ENCODE results near the gene LPAR1.

The LPAR1 gene

DNA sequence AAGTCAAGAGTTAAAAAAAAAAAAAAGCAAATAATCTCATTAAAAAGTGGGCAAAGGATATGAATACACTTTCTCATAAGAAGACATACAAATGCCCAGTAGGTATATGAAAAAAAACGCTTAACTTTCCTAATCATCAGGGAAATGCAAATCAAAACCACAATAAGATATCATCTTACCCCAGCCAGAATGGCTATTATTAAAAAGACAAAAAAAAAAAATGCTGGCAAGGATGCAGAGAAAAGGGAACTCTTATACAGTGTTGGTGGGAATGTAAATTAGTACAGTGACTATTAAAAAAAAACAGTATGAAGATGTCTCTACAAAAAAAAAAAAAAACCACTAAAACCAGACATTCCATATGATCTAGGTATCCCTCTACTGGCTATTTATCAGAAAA lies 79.4 kb downstream of the LPAR1 start:
- Mint-ChIP-seq H3K4me3 (no peak overlapping the region), H3K9me3 (peaks cover 27% of the 10 kb centered on the region), H3K27ac (ENCODE audit: low read depth) (no peak overlapping the region), H3K27me3 (no peaks in the 10 kb centered on the region), H3K36me3 (ENCODE audit: insufficient read depth) (no peaks in the 10 kb centered on the region), H3K4me1 (no peaks in the 10 kb centered on the region)
- ATAC-seq (replicated peaks; ENCODE audit: extremely low read depth, poor library complexity, severe bottlenecking) (no peak), DNase-seq (ENCODE audit: low spot score in 2 of 2) (no peak)

DNA sequence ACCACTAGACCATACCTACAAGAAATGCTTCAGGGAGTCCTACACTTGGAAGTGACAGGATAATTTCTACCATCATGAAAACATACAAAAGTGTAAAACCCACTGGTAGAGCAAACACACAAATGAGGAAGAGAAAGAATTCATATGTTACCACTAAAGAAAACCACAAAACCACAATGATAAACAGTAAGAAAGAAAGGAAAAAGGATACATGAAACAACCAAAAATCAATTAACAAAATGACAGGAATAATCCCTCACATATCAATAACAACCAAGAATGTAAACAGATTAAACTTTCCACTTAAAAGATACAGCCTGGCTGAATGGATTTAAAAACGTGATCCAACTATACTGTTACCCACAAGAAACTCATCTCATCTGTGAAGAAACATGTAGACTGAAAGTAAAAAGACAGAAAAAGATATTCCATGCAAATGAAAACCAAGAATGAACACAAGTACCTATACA lies 83.4 kb downstream of the LPAR1 start:
- ATAC-seq (replicated peaks; ENCODE audit: extremely low read depth, poor library complexity, severe bottlenecking) (no peak), DNase-seq (ENCODE audit: low spot score in 2 of 2) (no peak)
- H3K27me3 Mint-ChIP-seq: no peaks in the 10 kb centered on the region
- no peak overlapping the region for H3K27ac Mint-ChIP-seq (ENCODE audit: low read depth)
- H3K36me3 Mint-ChIP-seq (ENCODE audit: insufficient read depth): no peaks in the 10 kb centered on the region
- H3K9me3 Mint-ChIP-seq: peaks cover 35% of the 10 kb centered on the region
- no peak overlapping the region for H3K4me3 Mint-ChIP-seq
- H3K4me1 Mint-ChIP-seq: no peaks in the 10 kb centered on the region

DNA sequence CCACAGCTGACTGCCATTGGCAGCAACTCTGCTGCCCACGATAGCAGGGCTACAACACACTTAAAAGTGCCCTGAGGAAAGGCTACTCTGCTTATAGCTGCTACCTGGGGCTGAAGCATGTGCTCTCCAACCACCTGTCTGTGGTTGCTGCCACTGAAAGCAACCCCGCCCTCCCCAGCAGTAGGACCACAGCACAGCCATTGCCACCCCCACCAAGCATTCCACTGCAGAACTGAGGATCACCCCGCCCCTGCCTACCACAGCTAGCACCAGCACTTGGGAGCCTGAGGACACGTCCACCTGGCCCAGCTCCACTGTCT lies 85.8 kb downstream of the LPAR1 start:
- H3K27me3 Mint-ChIP-seq: no peaks in the 10 kb centered on the region
- no peak overlapping the region for H3K4me3 Mint-ChIP-seq
- H3K36me3 Mint-ChIP-seq (ENCODE audit: insufficient read depth): no peaks in the 10 kb centered on the region
- no peak for ATAC-seq (replicated peaks; ENCODE audit: extremely low read depth, poor library complexity, severe bottlenecking)
- H3K27ac Mint-ChIP-seq (ENCODE audit: low read depth): no peak overlapping the region
- peaks cover 39% of the 10 kb centered on the region for H3K9me3 Mint-ChIP-seq
- H3K4me1 Mint-ChIP-seq: no peaks in the 10 kb centered on the region
- no peak for DNase-seq (ENCODE audit: low spot score in 2 of 2)

DNA sequence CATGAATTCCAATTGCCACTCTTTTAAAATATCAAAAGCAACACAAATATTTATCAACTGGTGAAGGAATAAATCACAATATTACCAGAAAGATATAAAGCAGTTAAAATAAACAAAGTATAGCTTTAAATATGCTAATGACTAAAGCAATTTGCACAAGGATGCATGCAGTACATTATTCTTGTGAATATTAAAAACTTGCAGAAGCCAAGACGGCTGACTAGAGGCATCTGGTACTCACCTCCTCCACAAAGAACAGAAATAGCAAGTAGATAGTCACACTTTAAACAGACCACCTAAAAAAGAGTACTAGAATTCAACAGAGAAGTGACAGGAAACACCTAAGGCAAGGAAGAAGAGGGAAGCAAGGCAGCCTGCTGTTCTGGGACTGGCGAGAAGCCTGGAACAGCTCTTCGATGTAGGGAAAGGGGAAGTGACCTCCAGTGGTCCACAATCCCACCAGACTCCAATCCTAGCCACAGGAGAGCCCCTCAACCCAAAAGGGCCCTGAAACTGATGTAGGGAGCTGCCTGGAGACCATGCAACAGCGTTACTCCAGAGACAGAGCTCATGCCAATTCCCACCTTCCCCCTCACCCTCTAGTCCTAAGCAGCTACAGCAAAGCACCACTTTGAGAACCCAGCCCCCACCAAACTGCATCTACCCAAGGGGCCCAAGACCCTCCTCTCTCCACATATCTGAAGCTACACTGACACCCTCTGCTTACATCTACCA lies 86.3 kb downstream of the LPAR1 start:
- Mint-ChIP-seq H3K27ac (ENCODE audit: low read depth) (no peak overlapping the region), H3K36me3 (ENCODE audit: insufficient read depth) (no peaks in the 10 kb centered on the region), H3K4me1 (no peaks in the 10 kb centered on the region), H3K27me3 (no peaks in the 10 kb centered on the region), H3K9me3 (peaks cover 39% of the 10 kb centered on the region), H3K4me3 (no peak overlapping the region)
- DNase-seq (ENCODE audit: low spot score in 2 of 2) (no peak), ATAC-seq (replicated peaks; ENCODE audit: extremely low read depth, poor library complexity, severe bottlenecking) (no peak)

DNA sequence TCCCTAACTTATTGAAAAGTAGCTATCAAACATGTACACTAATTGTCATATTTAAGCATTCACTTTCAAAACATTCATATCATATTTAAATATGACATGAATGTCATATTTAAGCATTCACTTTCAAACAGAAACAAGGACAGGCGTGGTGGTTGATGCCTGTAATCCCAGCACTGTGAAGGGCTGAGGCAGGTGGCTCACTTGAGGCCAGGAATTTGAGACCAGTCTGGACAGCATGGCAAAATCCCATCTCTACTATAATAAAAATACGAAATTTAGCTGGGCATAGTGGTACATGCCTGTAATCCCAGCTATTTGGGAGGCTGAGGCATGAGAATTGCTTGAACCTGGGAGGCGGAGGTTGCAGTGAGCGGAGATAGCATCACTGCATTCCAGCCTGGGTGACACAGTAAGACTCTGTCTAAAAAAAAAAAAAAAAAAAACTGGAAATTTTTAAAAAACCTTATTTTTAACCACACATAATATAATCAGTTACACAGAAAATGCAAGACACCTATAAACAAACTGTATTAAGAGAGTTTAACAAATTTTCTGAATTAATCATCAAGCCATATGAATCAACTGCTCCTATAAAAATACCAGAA lies 88.1 kb downstream of the LPAR1 start:
- Mint-ChIP-seq H3K4me1 (no peaks in the 10 kb centered on the region), H3K36me3 (ENCODE audit: insufficient read depth) (no peaks in the 10 kb centered on the region), H3K9me3 (peaks cover 36% of the 10 kb centered on the region), H3K27ac (ENCODE audit: low read depth) (no peak overlapping the region), H3K4me3 (no peak overlapping the region), H3K27me3 (no peaks in the 10 kb centered on the region)
- no peak for ATAC-seq (replicated peaks; ENCODE audit: extremely low read depth, poor library complexity, severe bottlenecking)
- no peak for DNase-seq (ENCODE audit: low spot score in 2 of 2)

DNA sequence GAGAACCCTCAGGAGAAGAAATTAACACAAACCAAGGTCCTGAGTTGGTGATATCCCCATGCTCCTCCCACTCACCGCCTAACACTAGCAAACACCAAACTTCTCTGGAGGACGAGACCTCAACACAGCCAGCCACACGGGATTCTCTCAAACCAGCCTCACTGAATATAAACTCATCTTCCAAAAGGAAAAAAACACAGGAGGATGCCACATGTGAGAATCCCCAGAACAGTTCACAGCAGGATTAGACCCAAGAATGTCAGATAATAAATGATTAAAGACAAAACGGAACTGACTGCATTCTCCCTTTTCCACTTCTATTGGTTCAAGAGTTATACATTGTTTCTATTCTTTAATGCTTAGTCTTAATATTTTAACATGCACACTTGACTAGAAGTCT lies 89.2 kb downstream of the LPAR1 start:
- Mint-ChIP-seq H3K27me3 (no peaks in the 10 kb centered on the region), H3K4me1 (no peaks in the 10 kb centered on the region), H3K4me3 (no peak overlapping the region), H3K27ac (ENCODE audit: low read depth) (no peak overlapping the region), H3K36me3 (ENCODE audit: insufficient read depth) (no peaks in the 10 kb centered on the region), H3K9me3 (peaks cover 25% of the 10 kb centered on the region)
- no peak for DNase-seq (ENCODE audit: low spot score in 2 of 2)
- ATAC-seq (replicated peaks; ENCODE audit: extremely low read depth, poor library complexity, severe bottlenecking): no peak

DNA sequence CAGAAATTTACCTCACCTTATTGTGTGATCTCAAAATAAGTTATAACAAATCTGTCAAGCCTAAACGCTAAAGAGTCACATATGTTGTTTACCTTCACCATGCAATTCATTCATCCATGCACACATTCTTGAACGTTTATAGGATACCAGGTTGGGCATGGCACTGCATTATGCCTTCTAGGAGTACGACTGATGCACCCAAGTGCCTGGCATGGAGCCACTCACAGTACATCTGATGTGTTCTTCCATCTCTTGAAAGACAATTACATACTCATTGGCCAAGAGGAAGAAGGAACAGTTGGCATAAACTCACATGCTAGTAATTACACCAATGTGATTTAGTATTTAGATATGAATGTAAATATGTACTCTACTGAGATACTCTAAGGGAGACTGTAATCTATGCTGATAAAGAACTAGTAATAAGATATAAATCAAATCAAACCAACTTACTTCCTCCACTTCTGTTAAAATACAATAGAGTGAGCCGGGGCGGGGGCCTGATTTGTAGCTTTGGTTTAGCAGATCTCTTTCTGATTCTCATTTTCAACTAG lies 90.7 kb downstream of the LPAR1 start:
- H3K4me3 Mint-ChIP-seq: no peak overlapping the region
- DNase-seq (ENCODE audit: low spot score in 2 of 2) (no peak), ATAC-seq (replicated peaks; ENCODE audit: extremely low read depth, poor library complexity, severe bottlenecking) (no peak)
- H3K4me1 Mint-ChIP-seq: no peaks in the 10 kb centered on the region
- no peaks in the 10 kb centered on the region for H3K27me3 Mint-ChIP-seq
- no peaks in the 10 kb centered on the region for H3K36me3 Mint-ChIP-seq (ENCODE audit: insufficient read depth)
- H3K27ac Mint-ChIP-seq (ENCODE audit: low read depth): no peak overlapping the region
- H3K9me3 Mint-ChIP-seq: peaks cover 14% of the 10 kb centered on the region

DNA sequence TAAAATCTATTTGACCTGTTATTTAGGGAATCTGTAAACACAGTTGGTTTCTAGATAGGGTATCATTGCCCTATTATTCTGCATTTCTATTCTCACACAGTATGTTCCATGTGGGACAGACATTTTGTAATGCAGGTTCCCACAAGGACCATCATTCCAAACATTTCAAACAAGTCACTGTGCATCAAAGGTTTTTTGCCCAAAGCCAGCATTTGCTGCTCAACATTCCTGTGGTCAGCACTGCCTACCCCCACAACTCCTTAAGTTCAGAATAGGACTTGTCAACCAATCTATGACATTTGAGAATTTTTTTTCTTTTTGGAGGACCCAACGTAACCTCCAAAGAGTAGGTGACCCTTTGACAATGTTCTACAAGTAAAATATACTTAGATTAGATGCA lies 95.7 kb downstream of the LPAR1 start:
- ATAC-seq (replicated peaks; ENCODE audit: extremely low read depth, poor library complexity, severe bottlenecking) (no peak), DNase-seq (ENCODE audit: low spot score in 2 of 2) (no peak)
- H3K27ac Mint-ChIP-seq (ENCODE audit: low read depth): no peak overlapping the region
- H3K4me1 Mint-ChIP-seq: no peaks in the 10 kb centered on the region
- peaks cover 6% of the 10 kb centered on the region for H3K9me3 Mint-ChIP-seq
- no peaks in the 10 kb centered on the region for H3K27me3 Mint-ChIP-seq
- no peak overlapping the region for H3K4me3 Mint-ChIP-seq
- H3K36me3 Mint-ChIP-seq (ENCODE audit: insufficient read depth): no peaks in the 10 kb centered on the region

DNA sequence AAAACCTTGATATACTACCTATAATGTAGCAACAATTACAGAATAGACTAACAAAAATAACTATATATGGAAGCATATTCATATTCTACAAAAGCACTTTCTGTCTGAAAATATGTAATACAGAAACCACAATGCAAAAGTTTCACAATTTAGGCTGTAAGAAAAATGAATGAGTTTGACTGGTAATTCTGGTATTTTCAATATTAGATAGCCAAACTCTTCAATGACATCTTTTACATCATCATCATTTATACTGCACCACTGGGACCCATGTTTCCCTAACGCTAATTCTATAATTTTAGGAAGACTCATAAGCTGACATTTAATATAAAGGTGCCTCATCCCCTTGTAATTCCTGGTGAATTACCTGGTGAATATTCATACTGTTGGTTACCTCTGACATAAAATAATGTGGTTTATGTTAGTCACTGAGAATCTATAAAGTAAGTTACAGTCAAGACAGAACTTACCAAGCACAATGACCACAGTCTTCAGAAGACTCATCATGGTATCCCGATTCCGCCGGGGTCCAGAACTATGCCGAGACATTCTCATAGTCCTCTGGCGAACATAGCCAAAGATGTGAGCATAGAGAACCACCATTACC lies 97.2 kb downstream of the LPAR1 start:
- Mint-ChIP-seq H3K27ac (ENCODE audit: low read depth) (no peak overlapping the region), H3K9me3 (peaks cover 7% of the 10 kb centered on the region), H3K27me3 (no peaks in the 10 kb centered on the region), H3K4me3 (no peak overlapping the region), H3K4me1 (no peaks in the 10 kb centered on the region), H3K36me3 (ENCODE audit: insufficient read depth) (no peaks in the 10 kb centered on the region)
- no peak for DNase-seq (ENCODE audit: low spot score in 2 of 2)
- no peak for ATAC-seq (replicated peaks; ENCODE audit: extremely low read depth, poor library complexity, severe bottlenecking)

DNA sequence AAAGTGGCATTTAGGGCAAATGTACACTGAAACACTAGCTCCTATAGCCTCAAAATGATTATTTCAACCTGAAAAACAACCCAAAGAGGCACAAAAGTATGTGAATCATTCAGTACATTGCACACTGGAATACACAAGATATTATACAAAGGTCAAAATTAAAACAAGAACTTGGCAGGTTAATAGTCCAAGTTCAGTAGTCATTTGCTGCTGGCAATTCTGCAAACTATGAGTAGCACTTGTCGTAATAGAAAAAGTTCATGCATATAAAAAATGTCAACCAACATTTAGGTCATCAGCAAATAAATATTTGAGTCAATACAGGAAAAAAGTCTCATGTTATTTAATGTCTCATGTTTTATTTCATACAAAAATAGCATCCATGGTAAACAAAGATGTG lies 98.7 kb downstream of the LPAR1 start:
- no peak overlapping the region for H3K27ac Mint-ChIP-seq (ENCODE audit: low read depth)
- no peaks in the 10 kb centered on the region for H3K36me3 Mint-ChIP-seq (ENCODE audit: insufficient read depth)
- H3K4me3 Mint-ChIP-seq: no peak overlapping the region
- no peaks in the 10 kb centered on the region for H3K27me3 Mint-ChIP-seq
- DNase-seq (ENCODE audit: low spot score in 2 of 2): no peak
- peaks cover 12% of the 10 kb centered on the region for H3K9me3 Mint-ChIP-seq
- no peak for ATAC-seq (replicated peaks; ENCODE audit: extremely low read depth, poor library complexity, severe bottlenecking)
- H3K4me1 Mint-ChIP-seq: no peaks in the 10 kb centered on the region

DNA sequence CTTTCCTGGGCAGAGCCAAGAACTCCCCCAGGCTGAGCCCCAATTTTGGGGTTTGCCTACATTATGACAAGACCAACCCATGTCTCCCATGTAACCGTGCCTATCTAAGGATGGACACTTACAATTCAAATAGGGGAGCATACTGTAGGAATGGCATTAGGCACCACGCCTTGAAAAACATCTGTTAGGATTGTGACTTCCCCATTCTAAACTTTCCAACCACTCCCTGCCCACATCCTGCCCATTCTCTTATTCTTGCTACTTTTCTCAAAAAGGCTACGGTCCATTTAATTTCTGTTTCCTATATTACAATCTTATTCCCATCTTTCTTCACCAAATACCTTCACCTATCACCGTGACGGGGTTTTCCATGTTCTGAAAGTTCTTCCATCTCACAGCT lies 99.2 kb downstream of the LPAR1 start:
- H3K4me1 Mint-ChIP-seq: no peaks in the 10 kb centered on the region
- peaks cover 12% of the 10 kb centered on the region for H3K9me3 Mint-ChIP-seq
- no peak overlapping the region for H3K27ac Mint-ChIP-seq (ENCODE audit: low read depth)
- H3K36me3 Mint-ChIP-seq (ENCODE audit: insufficient read depth): no peaks in the 10 kb centered on the region
- no peak overlapping the region for H3K4me3 Mint-ChIP-seq
- DNase-seq (ENCODE audit: low spot score in 2 of 2): no peak
- ATAC-seq (replicated peaks; ENCODE audit: extremely low read depth, poor library complexity, severe bottlenecking): no peak
- no peaks in the 10 kb centered on the region for H3K27me3 Mint-ChIP-seq

DNA sequence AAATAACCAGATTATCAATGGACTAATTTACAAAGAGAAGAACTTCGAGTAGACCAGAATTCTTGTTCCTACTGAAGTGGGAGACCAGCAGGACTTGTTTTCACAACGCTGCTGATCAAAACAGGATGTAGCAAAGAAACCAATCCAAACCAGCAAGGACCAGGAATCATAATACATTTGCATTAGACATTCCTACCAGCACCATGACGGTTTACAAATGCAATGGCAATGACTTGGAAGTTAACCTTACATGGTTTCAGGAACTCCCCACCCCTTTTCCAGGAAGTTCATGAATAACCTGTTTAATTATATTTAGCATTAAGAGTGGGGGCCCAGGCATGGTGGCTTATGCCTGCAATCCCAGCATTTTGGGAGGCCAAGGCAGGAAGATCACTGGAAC lies 100.0 kb downstream of the LPAR1 start:
- DNase-seq (ENCODE audit: low spot score in 2 of 2) (no peak), ATAC-seq (replicated peaks; ENCODE audit: extremely low read depth, poor library complexity, severe bottlenecking) (no peak)
- Mint-ChIP-seq H3K27me3 (no peaks in the 10 kb centered on the region), H3K27ac (ENCODE audit: low read depth) (no peak overlapping the region), H3K4me1 (no peaks in the 10 kb centered on the region), H3K9me3 (peaks cover 12% of the 10 kb centered on the region), H3K4me3 (no peak overlapping the region), H3K36me3 (ENCODE audit: insufficient read depth) (no peaks in the 10 kb centered on the region)

All from central memory CD8-positive, alpha-beta T cell (primary cell).